Uterus (tissue), 4 donors: Measurements from ENCODE around the gene BBS1. TPM values are rescaled to one million over a fixed set of nuclear protein-coding genes. Genes with fewer than 3 reads are reported as not detected.

Source experiments
- DNase-seq, 2 donors: peaks; one replicate each; pipeline ENCODE4 v3.0.0-alpha.2; 2019 to 2020
- H3K27ac ChIP-seq, 2 donors: fragments of 200-600 bp; sonication (generic); 1 replicate in 1 of 2; 2 replicates in 1 of 2; pipeline ENCODE4 v1.5.1; 2016 to 2018
- H3K27me3 ChIP-seq, 2 donors: fragments of 200-600 bp; sonication (generic); one replicate each; pipeline ENCODE4 v1.5.1; 2018 to 2019; ENCODE audit warnings: control low read depth in 1 of 2
- H3K36me3 ChIP-seq, 2 donors: fragments of 200-600 bp; sonication (generic); one replicate each; pipeline ENCODE4 v1.5.1; 2019; ENCODE audit warnings: control low read depth in 1 of 2
- H3K4me1 ChIP-seq, 2 donors: fragments of 200-600 bp; sonication (generic); one replicate each; pipeline ENCODE4 v1.5.1; 2018 to 2019; ENCODE audit warnings: control low read depth in 1 of 2
- H3K4me3 ChIP-seq, 2 donors: fragments of 200-600 bp; sonication (generic); 1 replicate in 1 of 2; 2 replicates in 1 of 2; pipeline ENCODE4 v1.5.1; 2018 to 2019; ENCODE audit warnings: mild to moderate bottlenecking in 1 of 2
- H3K9me3 ChIP-seq, 2 donors: fragments of 200-600 bp; sonication (generic); one replicate each; pipeline ENCODE4 v1.5.1; 2019; ENCODE audit warnings: control low read depth in 1 of 2
- POLR2A ChIP-seq, 2 donors: fragments of 450-650 bp; IDR thresholded peaks; one replicate each; pipeline ENCODE4 v1.6.1; 2016; ENCODE audit warnings: antibody characterized with exemption in 2 of 2, mild to moderate bottlenecking in 1 of 2, moderate library complexity in 1 of 2
- intact Hi-C: fragments of 100-400 bp; cut with DNase I; formaldehyde crosslinking; loops from one replicate; pipeline ENCODE4 v1.15.1; 2023; ENCODE audit warnings: low total_unique reads
- total RNA-seq, 4 donors: library from RNA; depleted of rRNA in 3 of 4; stranded (reverse); fragments of >200 nt in 3 of 4; gene quantifications; one replicate each; pipeline versions ENCODE4 v1.1.0 to v1.2.4, GENCODE V29; 2014 to 2023
- TF ChIP-seq, protein P1 (sequence below), 4 experiments: fragments of 200-600 bp in 2 of 4; fragments of 450-650 bp in 2 of 4; sonication (generic) in 2 of 4; IDR thresholded peaks; one replicate each; pipeline ENCODE4 v1.5.1; 2016 to 2019; ENCODE audit warnings: antibody characterized with exemption in 4 of 4, mild to moderate bottlenecking in 2 of 4, moderate library complexity in 1 of 4
- donor health status: DM: yes; HTN: yes; CAD: no.

BBS1 gene
- total RNA-seq, 4 donors from 2014 or later, result 32.1 to 84.4 (median 56.8) TPM

DNA sequence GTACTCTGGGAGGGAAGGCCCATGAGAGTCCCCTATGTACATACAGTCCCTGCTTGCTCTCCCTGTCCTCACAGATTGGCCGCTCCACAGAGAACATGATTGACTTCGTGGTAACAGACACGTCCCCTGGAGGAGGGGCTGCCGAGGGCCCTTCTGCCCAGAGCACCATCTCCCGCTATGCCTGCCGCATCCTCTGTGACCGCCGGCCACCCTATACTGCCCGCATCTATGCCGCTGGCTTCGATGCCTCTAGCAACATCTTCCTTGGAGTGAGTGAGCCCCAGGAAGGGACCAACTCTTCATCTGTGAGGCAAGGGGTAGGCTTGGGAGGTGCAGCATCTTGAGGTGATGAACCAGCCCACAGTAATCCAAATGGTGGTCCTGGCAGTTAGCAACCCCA, 37.3 kb upstream of the BBS1 start:
- no peaks in the 10 kb centered on the region for H3K9me3 ChIP-seq
- H3K4me1 ChIP-seq, result peaks cover 0 to under 1% of the 10 kb centered on the region in 2 donors
- H3K27ac ChIP-seq, result no peak overlapping the region
- TF ChIP-seq, protein P1, sequence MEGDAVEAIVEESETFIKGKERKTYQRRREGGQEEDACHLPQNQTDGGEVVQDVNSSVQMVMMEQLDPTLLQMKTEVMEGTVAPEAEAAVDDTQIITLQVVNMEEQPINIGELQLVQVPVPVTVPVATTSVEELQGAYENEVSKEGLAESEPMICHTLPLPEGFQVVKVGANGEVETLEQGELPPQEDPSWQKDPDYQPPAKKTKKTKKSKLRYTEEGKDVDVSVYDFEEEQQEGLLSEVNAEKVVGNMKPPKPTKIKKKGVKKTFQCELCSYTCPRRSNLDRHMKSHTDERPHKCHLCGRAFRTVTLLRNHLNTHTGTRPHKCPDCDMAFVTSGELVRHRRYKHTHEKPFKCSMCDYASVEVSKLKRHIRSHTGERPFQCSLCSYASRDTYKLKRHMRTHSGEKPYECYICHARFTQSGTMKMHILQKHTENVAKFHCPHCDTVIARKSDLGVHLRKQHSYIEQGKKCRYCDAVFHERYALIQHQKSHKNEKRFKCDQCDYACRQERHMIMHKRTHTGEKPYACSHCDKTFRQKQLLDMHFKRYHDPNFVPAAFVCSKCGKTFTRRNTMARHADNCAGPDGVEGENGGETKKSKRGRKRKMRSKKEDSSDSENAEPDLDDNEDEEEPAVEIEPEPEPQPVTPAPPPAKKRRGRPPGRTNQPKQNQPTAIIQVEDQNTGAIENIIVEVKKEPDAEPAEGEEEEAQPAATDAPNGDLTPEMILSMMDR (IDR thresholded peaks at IDR 0.05), result no peak
- no peak for TF ChIP-seq POLR2A (IDR thresholded peaks at IDR 0.05)
- intact Hi-C loops, result no loop called here
- H3K36me3 ChIP-seq, result no peaks in the 10 kb centered on the region
- no peak overlapping the region for H3K4me3 ChIP-seq
- no peak for DNase-seq
- H3K27me3 ChIP-seq, result no peaks in the 10 kb centered on the region

DNA sequence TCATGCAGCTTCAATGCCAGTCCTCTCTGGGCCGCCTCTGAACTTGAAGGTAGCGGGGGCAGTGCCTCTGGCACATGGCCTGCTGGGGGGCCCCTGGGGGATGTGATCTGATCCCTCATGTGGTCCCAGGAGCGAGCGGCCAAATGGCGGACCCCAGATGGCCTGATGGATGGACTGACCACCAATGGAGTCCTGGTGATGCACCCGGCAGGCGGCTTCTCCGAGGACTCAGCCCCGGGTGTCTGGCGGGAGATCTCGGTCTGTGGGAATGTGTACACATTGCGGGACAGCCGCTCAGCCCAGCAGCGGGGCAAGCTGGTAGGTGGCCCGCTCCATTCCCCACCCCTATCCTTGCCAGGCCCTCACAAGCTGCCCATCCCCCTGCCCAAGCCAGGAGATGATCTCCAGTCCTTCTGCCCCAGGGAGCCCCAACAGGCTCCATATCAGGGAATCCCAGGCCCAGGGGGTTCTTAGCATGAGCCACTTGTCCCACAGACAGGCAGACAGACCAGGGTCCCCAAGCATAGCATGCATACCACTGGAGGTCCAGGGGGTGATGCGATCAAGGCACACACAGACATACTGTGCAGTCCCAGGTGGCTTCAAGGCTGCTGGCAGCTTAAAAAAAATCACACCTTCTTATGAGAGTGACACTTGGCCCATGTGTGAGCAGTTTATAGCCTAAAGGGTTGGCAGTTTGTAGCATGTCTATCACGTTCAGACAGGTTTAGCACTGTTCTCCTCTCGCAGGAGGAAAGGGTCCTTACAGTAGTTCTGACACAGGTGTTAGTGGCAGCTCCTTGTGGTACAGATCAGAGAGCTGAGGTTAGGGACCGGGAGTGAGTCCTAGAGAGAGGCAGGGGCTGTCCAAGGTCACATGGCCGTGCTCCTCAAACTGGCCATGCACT, 36.6 kb upstream of the BBS1 start:
- Histone ChIP-seq H3K4me3 (no peak overlapping the region), H3K9me3 (no peaks in the 10 kb centered on the region), H3K27ac (no peak overlapping the region), H3K27me3 (no peaks in the 10 kb centered on the region), H3K36me3 (no peaks in the 10 kb centered on the region), H3K4me1 (no peaks in the 10 kb centered on the region)
- intact Hi-C loops, result no loop called here
- no peak for TF ChIP-seq POLR2A (IDR thresholded peaks at IDR 0.05)
- DNase-seq, result no peak

DNA sequence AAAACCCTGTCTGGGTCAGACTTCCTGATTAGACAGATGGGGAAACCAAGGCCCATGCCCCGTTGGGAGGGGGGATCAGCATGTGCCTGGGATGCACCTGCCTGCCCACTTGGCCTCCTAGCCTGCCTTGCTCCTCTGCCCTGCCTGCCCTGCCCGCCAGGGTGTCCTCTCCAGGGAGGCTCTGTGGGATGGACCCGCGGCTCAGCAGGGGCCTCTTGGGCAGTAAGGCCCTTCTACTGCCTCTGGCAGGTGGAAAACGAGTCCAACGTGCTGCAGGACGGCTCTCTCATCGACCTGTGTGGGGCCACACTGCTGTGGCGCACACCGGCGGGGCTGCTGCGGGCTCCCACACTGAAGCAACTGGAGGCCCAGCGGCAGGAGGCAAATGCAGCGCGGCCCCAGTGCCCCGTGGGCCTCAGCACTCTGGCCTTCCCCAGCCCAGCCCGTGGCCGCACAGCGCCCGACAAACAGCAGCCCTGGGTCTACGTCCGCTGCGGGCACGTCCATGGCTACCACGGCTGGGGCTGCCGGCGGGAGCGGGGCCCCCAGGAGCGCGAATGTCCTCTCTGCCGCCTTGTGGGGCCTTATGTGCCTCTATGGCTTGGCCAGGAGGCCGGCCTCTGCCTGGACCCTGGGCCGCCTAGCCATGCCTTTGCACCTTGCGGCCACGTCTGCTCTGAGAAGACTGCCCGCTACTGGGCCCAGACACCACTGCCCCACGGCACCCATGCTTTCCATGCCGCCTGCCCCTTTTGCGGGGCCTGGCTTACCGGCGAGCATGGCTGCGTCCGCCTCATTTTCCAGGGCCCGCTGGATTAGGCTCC, 34.9 kb upstream of the BBS1 start:
- Histone ChIP-seq H3K9me3 (no peaks in the 10 kb centered on the region), H3K27ac (no peak overlapping the region), H3K36me3 (no peaks in the 10 kb centered on the region), H3K27me3 (no peaks in the 10 kb centered on the region), H3K4me3 (no peak overlapping the region), H3K4me1 (no peaks in the 10 kb centered on the region)
- intact Hi-C loops, result no loop called here
- TF ChIP-seq, protein P1 (IDR thresholded peaks at IDR 0.05), result no peak
- TF ChIP-seq POLR2A (IDR thresholded peaks at IDR 0.05), result no peak
- DNase-seq, result no peak

DNA sequence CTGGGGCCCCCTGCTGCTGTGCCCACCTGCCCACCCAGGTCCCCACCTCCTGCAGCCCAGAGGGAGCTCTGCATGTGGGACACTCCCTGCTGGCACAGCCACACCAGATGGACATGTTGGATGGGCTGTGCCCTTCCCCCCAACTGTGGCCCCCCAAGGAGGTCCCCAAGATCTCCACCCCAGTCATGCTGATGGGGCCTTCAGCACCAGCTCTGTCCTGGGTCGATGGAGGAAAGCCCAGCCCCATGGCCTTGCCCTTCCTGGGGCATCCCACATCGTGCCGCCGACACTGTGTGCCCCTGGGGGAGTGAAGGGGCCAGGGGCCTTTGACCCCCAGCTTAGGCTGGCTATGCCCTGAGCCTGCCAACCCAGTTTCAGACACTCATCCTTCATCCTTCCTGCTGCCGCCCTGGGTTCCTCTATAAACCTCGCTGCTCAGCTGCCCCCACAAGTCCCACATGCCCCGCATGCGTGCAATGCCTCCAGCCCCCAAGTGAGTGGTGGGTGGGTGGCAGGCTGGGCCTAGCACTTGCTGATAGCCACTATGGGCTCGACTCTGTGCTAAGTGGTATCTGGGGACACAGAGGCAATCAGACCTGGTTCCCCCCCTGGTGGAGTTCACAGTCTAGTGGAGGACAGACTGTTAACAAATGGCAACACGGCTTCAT, 34.1 kb upstream of the BBS1 start:
- Histone ChIP-seq H3K36me3 (no peaks in the 10 kb centered on the region), H3K4me1 (no peaks in the 10 kb centered on the region), H3K27me3 (no peaks in the 10 kb centered on the region), H3K27ac (no peak overlapping the region), H3K4me3 (no peak overlapping the region), H3K9me3 (no peaks in the 10 kb centered on the region)
- intact Hi-C loops, result no loop called here
- TF ChIP-seq, protein P1 (IDR thresholded peaks at IDR 0.05), result no peak
- TF ChIP-seq POLR2A (IDR thresholded peaks at IDR 0.05), result no peak
- DNase-seq, result no peak

DNA sequence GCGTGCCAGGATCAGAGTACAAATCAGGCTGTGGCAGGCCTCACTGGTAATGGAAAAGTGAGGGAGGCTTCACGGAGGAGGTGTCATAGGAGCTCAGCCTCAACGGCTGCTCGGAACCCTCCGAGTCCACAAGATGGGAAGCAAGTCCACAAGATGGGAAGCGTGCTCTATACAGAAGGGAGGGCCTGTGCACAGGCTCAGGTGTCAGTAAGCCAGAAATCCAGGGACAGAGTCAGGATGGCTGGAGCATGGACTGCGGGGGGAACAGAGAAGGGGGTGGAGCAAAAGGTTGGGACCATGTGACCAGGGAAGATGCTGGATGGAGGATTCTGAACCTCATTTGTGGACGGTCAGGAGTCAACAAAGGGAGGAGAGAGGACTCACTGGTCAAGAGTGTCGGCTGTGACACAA, 33.6 kb upstream of the BBS1 start:
- TF ChIP-seq, protein P1 (IDR thresholded peaks at IDR 0.05), result no peak
- TF ChIP-seq POLR2A (IDR thresholded peaks at IDR 0.05), result no peak
- DNase-seq, result no peak
- Histone ChIP-seq H3K4me3 (no peak overlapping the region), H3K36me3 (no peaks in the 10 kb centered on the region), H3K27ac (no peak overlapping the region), H3K4me1 (no peaks in the 10 kb centered on the region), H3K9me3 (no peaks in the 10 kb centered on the region), H3K27me3 (no peaks in the 10 kb centered on the region)
- intact Hi-C loops, result no loop called here
